Sigmoid colon (tissue), 4 donors: Measurements from ENCODE around the gene PTH2R.

Experiments
- EP300 ChIP-seq, 4 donors: sonication (generic); formaldehyde crosslinking; IDR thresholded peaks; one replicate each; pipeline ENCODE4 v1.6.1; 2017; ENCODE audit warnings: antibody characterized with exemption in 4 of 4
- POLR2A ChIP-seq, 2 donors: fragments of 450-650 bp; IDR thresholded peaks; one replicate each; pipeline ENCODE4 v1.6.1; 2016; ENCODE audit warnings: antibody characterized with exemption in 2 of 2, mild to moderate bottlenecking in 2 of 2, moderate library complexity in 2 of 2
- POLR2AphosphoS5 ChIP-seq, 4 donors: sonication (generic); formaldehyde crosslinking; IDR thresholded peaks; one replicate each; pipeline ENCODE4 v1.6.1; 2017; ENCODE audit warnings: antibody characterized with exemption in 4 of 4
- TF ChIP-seq, protein P1 (sequence below), 4 experiments: fragments of 450-650 bp in 3 of 4; fragments of 200-600 bp in 1 of 4; IDR thresholded peaks; one replicate each; pipeline ENCODE4 v1.5.1; 2016 to 2019; ENCODE audit warnings: antibody characterized with exemption in 4 of 4, mild to moderate bottlenecking in 3 of 4, moderate library complexity in 2 of 4

DNA sequence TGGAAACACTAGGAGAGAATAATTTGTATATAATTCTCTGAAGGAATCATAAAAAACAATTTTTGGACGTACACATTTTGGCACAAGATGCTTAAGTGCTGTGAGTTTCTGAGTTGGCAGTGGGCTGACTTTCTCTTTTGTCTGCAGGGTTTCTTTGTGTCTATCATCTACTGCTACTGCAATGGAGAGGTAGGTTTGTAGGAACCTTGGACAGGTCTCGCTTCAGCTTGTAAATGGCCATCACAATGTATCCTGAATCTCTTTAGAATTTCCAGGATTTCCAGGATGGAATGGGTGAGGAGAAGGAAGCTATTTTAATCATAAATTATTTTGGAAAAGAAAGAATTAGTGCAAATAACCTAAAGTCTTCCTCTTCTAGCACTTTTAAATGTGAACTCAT, 83.9 kb downstream of the PTH2R start:
- TF ChIP-seq POLR2A (IDR thresholded peaks at IDR 0.05) (no peak), POLR2AphosphoS5 (IDR thresholded peaks at IDR 0.05) (no peak), EP300 (IDR thresholded peaks at IDR 0.05) (no peak)
- TF ChIP-seq, protein P1, sequence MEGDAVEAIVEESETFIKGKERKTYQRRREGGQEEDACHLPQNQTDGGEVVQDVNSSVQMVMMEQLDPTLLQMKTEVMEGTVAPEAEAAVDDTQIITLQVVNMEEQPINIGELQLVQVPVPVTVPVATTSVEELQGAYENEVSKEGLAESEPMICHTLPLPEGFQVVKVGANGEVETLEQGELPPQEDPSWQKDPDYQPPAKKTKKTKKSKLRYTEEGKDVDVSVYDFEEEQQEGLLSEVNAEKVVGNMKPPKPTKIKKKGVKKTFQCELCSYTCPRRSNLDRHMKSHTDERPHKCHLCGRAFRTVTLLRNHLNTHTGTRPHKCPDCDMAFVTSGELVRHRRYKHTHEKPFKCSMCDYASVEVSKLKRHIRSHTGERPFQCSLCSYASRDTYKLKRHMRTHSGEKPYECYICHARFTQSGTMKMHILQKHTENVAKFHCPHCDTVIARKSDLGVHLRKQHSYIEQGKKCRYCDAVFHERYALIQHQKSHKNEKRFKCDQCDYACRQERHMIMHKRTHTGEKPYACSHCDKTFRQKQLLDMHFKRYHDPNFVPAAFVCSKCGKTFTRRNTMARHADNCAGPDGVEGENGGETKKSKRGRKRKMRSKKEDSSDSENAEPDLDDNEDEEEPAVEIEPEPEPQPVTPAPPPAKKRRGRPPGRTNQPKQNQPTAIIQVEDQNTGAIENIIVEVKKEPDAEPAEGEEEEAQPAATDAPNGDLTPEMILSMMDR (IDR thresholded peaks at IDR 0.05), result no peak
